Measurements from ENCODE around the gene ANTXR1. TPM values are rescaled to one million over a fixed set of nuclear protein-coding genes. Genes with fewer than 3 reads are reported as not detected.

ANTXR1 gene
- total RNA-seq, 1 donor from 2014 or later, result under 0.01 TPM

GRCh38 chr2:69070969-69071368, 58.0 kb downstream of the ANTXR1 start:
- DNase-seq (ENCODE audit: low read depth in 2 of 2), result no peak

DNA sequence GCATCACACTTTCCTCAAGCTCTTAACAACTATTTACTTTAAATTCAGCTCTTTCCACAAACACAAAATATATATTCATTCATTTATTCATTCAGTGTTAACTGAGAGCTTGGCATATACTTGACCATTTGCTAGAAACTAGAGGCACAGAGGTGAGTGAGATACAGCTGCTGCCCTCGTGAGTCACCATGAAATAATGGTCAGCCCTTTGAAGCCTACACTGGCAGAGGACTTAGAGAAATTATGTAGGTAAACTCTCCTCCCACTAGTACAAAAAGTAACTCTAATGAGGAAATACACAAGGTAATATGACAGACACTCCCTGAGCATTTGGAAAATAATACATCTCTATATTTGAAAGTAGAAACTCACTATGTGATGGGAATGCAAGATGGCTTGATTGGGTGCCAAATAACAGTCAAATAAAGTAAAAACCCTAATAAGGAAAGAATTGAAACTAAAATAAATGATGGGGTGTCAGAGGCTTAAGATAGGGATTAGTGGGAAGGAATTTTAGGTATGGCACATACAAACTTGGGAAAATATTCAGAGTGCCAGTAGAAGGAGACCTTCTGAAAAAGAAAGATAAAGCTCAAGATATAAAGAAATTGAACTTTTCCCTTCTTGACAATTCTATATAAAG, 61.1 kb downstream of the ANTXR1 start:
- no peak for DNase-seq (ENCODE audit: low read depth in 2 of 2)

DNA sequence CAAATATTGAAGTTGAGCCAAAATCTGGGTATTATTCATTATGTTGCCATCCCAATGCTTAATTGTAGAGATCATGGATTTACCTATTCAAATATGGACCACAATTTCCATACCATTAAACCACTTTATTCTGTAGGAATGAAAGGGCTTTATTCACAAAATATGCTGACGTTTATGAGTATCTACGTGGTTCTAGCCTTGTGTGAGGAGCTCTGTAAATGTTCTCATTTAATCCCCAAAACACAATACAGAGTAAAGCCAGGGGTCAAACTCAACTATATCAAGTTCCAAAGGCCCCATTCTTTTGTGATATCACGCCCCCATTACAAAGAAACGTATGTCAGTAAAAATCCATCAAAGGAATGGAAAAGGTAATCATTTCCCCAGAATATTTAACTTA, 61.9 kb downstream of the ANTXR1 start:
- DNase-seq (ENCODE audit: low read depth in 2 of 2), result no peak

GRCh38 chr2:69075486-69075885, 62.5 kb downstream of the ANTXR1 start:
- DNase-seq (ENCODE audit: low read depth in 2 of 2), result no peak

GRCh38 chr2:69076601-69077000, 63.6 kb downstream of the ANTXR1 start:
- DNase-seq (ENCODE audit: low read depth in 2 of 2), result no peak

DNA sequence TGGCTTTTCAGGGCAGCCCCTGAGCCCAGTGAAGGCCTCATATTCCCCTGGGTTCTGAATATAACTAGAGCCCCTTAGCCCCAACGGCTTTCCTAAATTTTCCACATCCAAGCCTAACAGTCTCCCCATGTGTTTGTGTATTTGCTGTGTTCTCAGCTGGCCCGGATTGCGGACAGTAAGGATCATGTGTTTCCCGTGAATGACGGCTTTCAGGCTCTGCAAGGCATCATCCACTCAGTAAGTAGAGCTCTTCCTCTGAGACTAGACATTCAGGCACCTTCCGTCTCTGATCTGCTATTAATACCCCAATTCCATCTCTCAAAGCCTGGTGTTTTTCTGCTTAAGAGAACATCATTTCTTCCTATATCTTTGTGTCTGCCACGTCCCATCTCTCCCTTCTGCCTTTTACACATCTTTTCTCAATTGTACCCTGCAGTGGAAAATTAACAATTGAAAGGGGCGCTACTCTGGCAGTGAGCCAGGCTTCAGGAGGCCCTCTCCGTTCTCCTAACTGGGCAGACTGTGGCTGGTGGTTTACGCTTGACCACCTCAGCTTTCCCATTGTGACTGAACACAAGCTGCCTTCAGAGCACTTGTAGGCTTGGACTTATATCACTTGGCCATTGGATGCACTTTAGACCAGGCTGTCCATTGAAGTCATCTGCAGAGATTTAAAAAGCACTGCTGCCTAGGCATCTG, 64.4 kb downstream of the ANTXR1 start:
- DNase-seq (ENCODE audit: low read depth in 2 of 2), result peak in 1 of 2 donors; percentile 3

- no peak for DNase-seq (ENCODE audit: low read depth in 2 of 2)
Observed at GRCh38 chr2:69080071-69080470, 67.1 kb downstream of the ANTXR1 start.

GRCh38 chr2:69081001-69081580, 68.1 kb downstream of the ANTXR1 start:
- peak in 1 of 2 donors; percentile 4 for DNase-seq (ENCODE audit: low read depth in 2 of 2)

- DNase-seq (ENCODE audit: low read depth in 2 of 2), result no peak
Observed at GRCh38 chr2:69081757-69082156, 68.8 kb downstream of the ANTXR1 start.

- peak in 1 of 2 donors; percentile 88 for DNase-seq (ENCODE audit: low read depth in 2 of 2)
Observed at GRCh38 chr2:69082430-69082997, 69.5 kb downstream of the ANTXR1 start.

DNA sequence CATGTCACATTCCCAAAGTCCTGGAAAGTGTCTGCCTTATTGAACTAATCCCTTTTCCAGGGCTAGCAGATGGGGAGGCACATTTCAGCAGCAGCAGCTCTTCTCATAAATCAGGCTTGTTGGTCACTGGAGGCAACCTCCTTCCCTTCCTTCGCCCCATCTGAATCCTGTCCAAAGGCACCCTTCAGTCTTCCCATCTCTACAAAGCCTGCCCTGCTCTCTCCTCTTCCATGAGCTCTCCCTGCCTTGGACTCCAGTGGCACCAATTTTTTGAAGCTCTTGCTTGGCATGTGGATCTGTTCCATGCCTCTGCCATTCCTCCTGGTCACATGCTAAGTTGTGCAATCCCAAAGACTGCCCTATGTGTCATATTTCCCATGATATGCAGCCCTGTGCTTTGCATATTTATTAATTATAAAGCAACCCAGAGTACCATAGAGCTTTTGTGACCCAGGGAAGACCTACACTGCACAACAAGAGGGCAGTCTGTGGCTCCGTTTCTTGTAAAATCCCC, 70.3 kb downstream of the ANTXR1 start:
- peak; percentile 2 to 23 for DNase-seq (ENCODE audit: low read depth in 2 of 2)

GRCh38 chr2:69084492-69084891, 71.5 kb downstream of the ANTXR1 start:
- no peak for DNase-seq (ENCODE audit: low read depth in 2 of 2)

DNA sequence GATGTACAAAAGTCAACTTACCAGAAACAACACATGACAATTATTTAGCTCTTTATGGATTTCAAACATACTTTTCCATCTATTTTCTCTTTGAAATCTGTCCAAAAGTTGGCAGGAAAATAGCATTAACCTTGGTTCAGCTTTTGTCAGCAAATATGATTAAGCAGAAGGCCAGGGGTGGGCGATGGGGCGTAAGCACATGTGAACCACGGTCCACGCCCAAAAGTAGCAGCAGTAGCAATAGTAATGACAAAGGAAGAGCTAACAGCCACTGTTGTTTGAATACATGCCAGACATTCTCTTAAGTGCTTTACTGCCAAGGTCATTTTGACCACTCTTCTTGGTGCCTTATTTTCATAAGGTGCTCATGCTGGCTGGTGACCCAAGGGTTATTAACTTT, 73.5 kb downstream of the ANTXR1 start:
- DNase-seq (ENCODE audit: low read depth in 2 of 2), result no peak

GRCh38 chr2:69087211-69087911, 74.4 kb downstream of the ANTXR1 start:
- no peak for DNase-seq (ENCODE audit: low read depth in 2 of 2)

- DNase-seq (ENCODE audit: low read depth in 2 of 2), result no peak
Observed at GRCh38 chr2:69087912-69088240, 74.9 kb downstream of the ANTXR1 start.

- DNase-seq (ENCODE audit: low read depth in 2 of 2), result no peak
Observed at GRCh38 chr2:69088466-69088865, 75.5 kb downstream of the ANTXR1 start.

DNA sequence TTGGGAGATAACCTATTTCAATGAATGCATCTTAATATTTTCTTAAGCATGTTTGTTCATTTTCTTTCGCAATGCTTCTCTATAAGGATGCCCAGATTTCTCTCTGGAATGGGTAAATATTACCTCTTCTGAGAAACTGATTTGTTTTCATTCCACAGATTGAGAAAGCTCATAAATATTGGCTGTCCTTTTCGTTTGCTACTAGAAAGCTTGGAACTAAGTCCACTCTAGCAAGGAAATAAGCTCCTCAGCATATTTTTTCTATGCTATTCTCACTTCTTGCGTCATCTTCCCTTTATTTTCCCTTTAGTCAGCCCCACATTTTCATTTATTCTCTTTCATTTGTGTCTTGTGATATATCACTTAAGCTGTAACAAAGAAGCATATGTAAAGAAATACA, 76.3 kb downstream of the ANTXR1 start:
- DNase-seq (ENCODE audit: low read depth in 2 of 2), result no peak

DNA sequence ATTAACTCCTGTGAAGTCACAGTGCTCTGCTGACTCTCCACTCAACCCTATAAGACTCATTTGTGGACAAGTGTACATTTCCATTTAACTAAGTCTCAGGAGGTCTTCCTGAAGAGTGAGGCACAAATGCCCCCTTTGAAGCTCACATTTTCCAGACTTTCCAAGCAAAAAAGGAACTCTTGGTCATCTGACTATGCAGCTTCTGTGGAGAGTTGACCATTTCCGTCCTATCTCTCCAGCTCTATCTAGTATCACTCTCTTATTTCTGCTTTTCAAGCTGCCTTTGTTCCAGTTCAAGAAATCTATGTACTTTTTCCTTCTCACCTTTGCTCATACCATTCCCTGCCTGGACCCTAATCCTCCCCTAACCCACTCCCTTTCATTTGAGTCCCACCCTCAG, 77.0 kb downstream of the ANTXR1 start:
- DNase-seq (ENCODE audit: low read depth in 2 of 2), result no peak

GRCh38 chr2:69090820-69091219, 77.8 kb downstream of the ANTXR1 start:
- no peak for DNase-seq (ENCODE audit: low read depth in 2 of 2)

DNA sequence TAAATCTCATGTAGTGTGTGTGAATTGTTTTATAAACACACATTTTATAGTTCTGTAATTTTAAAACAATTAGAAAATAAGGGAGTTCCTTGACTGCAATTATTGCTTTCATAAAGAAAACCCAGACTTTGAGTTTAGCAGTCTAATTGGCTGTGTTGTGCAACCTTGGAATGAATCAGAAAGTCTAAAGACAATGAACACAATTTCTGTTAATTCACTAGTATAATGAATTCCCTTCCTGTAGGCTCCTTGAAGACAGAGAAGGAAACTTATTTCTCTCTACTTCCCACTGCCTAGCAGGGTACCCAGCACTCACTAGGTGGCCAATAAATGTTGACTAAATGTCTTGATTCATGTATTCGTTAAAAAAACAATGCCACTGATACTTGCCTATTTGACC, 79.9 kb downstream of the ANTXR1 start:
- no peak for DNase-seq (ENCODE audit: low read depth in 2 of 2)

DNA sequence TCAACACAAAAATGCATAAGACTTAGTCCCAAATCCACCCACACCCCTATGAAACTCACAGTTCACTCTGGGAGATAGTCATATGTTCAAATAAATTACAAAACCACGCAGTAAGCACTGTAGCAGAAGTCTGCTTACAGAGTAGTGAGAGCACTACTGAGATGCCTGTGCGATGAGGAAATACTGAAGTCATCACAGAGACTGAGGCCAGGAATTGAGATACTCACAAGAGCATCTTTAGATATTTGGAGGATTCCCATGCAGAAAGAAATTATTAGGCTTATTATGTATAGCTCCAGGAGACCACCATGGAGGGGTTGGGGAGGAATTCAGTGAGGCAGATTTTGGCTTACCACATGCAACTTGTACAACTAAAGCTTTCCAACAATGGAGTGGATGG, 82.3 kb downstream of the ANTXR1 start:
- no peak for DNase-seq (ENCODE audit: low read depth in 2 of 2)

Measured in dermis microvascular lymphatic vessel endothelial cell (primary cell).